A549 (cell line): Measurements from ENCODE around the gene JAZF1. TPM values are rescaled to one million over a fixed set of nuclear protein-coding genes. Genes with fewer than 3 reads are reported as not detected.

Source experiments
- ATAC-seq, 2 experiments: fragments of 200-7000 bp in 1 of 2; fragments of >200 bp in 1 of 2; cut with Nextera tagmentation in 1 of 2; cut with Tn5 transposase in 1 of 2; 3 replicates each; pipeline versions ENCODE4 v1.8.0 to v1.9.1; 2018 to 2020; ENCODE audit warnings: mild to moderate bottlenecking in 1 of 2, moderate library complexity in 1 of 2
- CTCF ChIA-PET: fragments of 300-600 bp; sonication (Branson Sonifier 250); formaldehyde crosslinking; extraction: SDS; loops from one replicate; lab custom pipeline; 2021; ENCODE audit warnings: antibody characterized with exemption, inconsistent platforms; lab: Yijun Ruan, JAX
- POLR2A ChIA-PET: fragments of 350-600 bp; formaldehyde crosslinking; extraction: SDS; loops from one replicate; lab custom pipeline; 2021; ENCODE audit warnings: antibody characterized with exemption, inconsistent platforms; lab: Yijun Ruan, JAX
- DNase-seq, 2 experiments: peaks; one replicate each; pipeline versions ENCODE4 v3.0.0 to v3.0.0-alpha.2; 2011 to 2016; ENCODE audit warnings: low read depth in 1 of 2, low spot score in 1 of 2
- FAIRE-seq: peaks from 2 replicates; lab custom pipeline; 2011; peaks lifted over from hg19 to GRCh38; lab: Jason Lieb, UNC
- H3K27ac ChIP-seq, 2 experiments: fragments of >200 bp; sonication (Bioruptor Twin); formaldehyde crosslinking; 3 replicates each; pipeline ENCODE4 v1.5.1; 2016 to 2017
- H3K4me1 ChIP-seq: fragments of >200 bp; sonication (Bioruptor Twin); formaldehyde crosslinking; 3 replicates; pipeline ENCODE4 v1.6.1; 2016
- H3K4me2 ChIP-seq: fragments of >200 bp; sonication (Bioruptor Twin); formaldehyde crosslinking; 3 replicates; pipeline ENCODE4 v1.6.1; 2016
- H3K4me3 ChIP-seq: fragments of >200 bp; sonication (Bioruptor Twin); formaldehyde crosslinking; 3 replicates; pipeline ENCODE4 v1.5.1; 2016
- H3K9me3 ChIP-seq: fragments of >200 bp; sonication (Bioruptor Twin); formaldehyde crosslinking; 3 replicates; pipeline ENCODE4 v1.6.1; 2016
- CBX2 ChIP-seq: fragments of 200-600 bp; sonication (generic); IDR thresholded peaks from 2 replicates; pipeline ENCODE4 v1.6.1; 2016; ENCODE audit warnings: low read depth, mild to moderate bottlenecking, borderline replicate concordance
- CHD2 ChIP-seq: fragments of 150-350 bp; IDR thresholded peaks from 2 replicates; pipeline ENCODE4 v1.6.1; 2014; ENCODE audit warnings: low read length; ENCODE audit not compliant: partially characterized antibody
- CHD4 ChIP-seq: fragments of 200-600 bp; sonication (generic); IDR thresholded peaks from 2 replicates; pipeline ENCODE4 v1.6.1; 2016; ENCODE audit warnings: antibody characterized with exemption, mild to moderate bottlenecking, borderline replicate concordance
- CTCF ChIP-seq: fragments of >200 bp; sonication (Bioruptor Twin); formaldehyde crosslinking; IDR thresholded peaks from 3 replicates; pipeline ENCODE4 v1.5.1; 2016
- E2F6 ChIP-seq: IDR thresholded peaks from 2 replicates; pipeline ENCODE4 v1.6.1; 2012; ENCODE audit warnings: low read depth, borderline replicate concordance
- EHF ChIP-seq: fragments of 250-450 bp; sonication (Bioruptor Pico); IDR thresholded peaks from 2 replicates; pipeline ENCODE4 v1.5.0; 2020; ENCODE audit warnings: mild to moderate bottlenecking
- ELK1 ChIP-seq: fragments of 150-350 bp; IDR thresholded peaks from 2 replicates; pipeline ENCODE4 v1.6.1; 2014; ENCODE audit warnings: low read depth, mild to moderate bottlenecking, low read length
- FOSB ChIP-seq: fragments of 250-450 bp; sonication (Bioruptor Pico); IDR thresholded peaks from 2 replicates; pipeline ENCODE4 v1.5.0; 2020; ENCODE audit warnings: mild to moderate bottlenecking, moderate library complexity
- GATA3 ChIP-seq: IDR thresholded peaks from 2 replicates; pipeline ENCODE4 v1.6.1; 2012; ENCODE audit warnings: borderline replicate concordance
- HMGXB4 ChIP-seq: fragments of 250-450 bp; sonication (Bioruptor Pico); IDR thresholded peaks from 2 replicates; pipeline ENCODE4 v1.5.0; 2021; ENCODE audit warnings: mild to moderate bottlenecking, moderate library complexity, borderline replicate concordance
- JUN ChIP-seq, 2 experiments: fragments of >200 bp; sonication (Bioruptor Twin); formaldehyde crosslinking; IDR thresholded peaks; 2 replicates in 1 of 2; 3 replicates in 1 of 2; pipeline ENCODE4 v1.6.1; 2016 to 2017
- JUNB ChIP-seq: fragments of >200 bp; sonication (Bioruptor Twin); formaldehyde crosslinking; IDR thresholded peaks from 2 replicates; pipeline ENCODE4 v1.6.1; 2016
- KDM5A ChIP-seq: fragments of 200-600 bp; sonication (generic); IDR thresholded peaks from 2 replicates; pipeline ENCODE4 v1.6.1; 2016; ENCODE audit warnings: antibody characterized with exemption, mild to moderate bottlenecking
- MAFK ChIP-seq: fragments of 450-650 bp; IDR thresholded peaks from 2 replicates; pipeline ENCODE4 v1.6.1; 2014; ENCODE audit not compliant: partially characterized antibody
- MAX ChIP-seq: IDR thresholded peaks from 2 replicates; pipeline ENCODE4 v1.6.1; 2012
- MAZ ChIP-seq: fragments of 150-350 bp; IDR thresholded peaks from 2 replicates; pipeline ENCODE4 v1.6.1; 2014; ENCODE audit warnings: antibody characterized with exemption, low read depth, low read length, borderline replicate concordance
- NPAS2 ChIP-seq: fragments of 250-450 bp; sonication (Bioruptor Pico); IDR thresholded peaks from 2 replicates; pipeline ENCODE4 v1.8.0; 2022; ENCODE audit warnings: mild to moderate bottlenecking, moderate library complexity, borderline replicate concordance
- NR3C1 ChIP-seq: fragments of >200 bp; sonication (Bioruptor Twin); formaldehyde crosslinking; IDR thresholded peaks from 3 replicates; pipeline ENCODE4 v1.6.1; 2017
- RAD21 ChIP-seq, 2 experiments: fragments of >200 bp in 1 of 2; sonication (Bioruptor Twin) in 1 of 2; formaldehyde crosslinking in 1 of 2; IDR thresholded peaks in 1 of 2; conservative IDR thresholded peaks in 1 of 2; 2 replicates in 1 of 2; 3 replicates in 1 of 2; pipeline ENCODE4 v1.6.1; 2012 to 2018; ENCODE audit warnings: inconsistent platforms in 1 of 2
- RCOR1 ChIP-seq: fragments of 150-350 bp; IDR thresholded peaks from 2 replicates; pipeline ENCODE4 v1.6.1; 2014; ENCODE audit warnings: antibody characterized with exemption, low read length, low read depth
- REST ChIP-seq: fragments of 200-600 bp; sonication (generic); IDR thresholded peaks from 2 replicates; pipeline ENCODE4 v1.6.1; 2016; ENCODE audit warnings: antibody characterized with exemption, mild to moderate bottlenecking, moderate library complexity
- SMC3 ChIP-seq: fragments of >200 bp; sonication (Bioruptor Twin); formaldehyde crosslinking; IDR thresholded peaks from 3 replicates; pipeline ENCODE4 v1.6.1; 2018; ENCODE audit warnings: inconsistent platforms
- WGBS: methylation state at CpG from one replicate; pipeline ENCODE4 v1.1.6; 2017; ENCODE audit errors: missing lambda C conversion rate; 5-methylcytosine and 5-hydroxymethylcytosine counted together
- polyA plus RNA-seq, 4 experiments: library from polyadenylated mRNA; depleted of rRNA in 3 of 4; stranded (reverse); fragments of >200 nt; fragmentation: RNase III in 1 of 4; extraction: RNeasy Plus Mini Kit Qiagen cat#74134 plus additional on column Dnase treatment in 1 of 4; gene quantifications; 2 replicates in 3 of 4; 3 replicates in 1 of 4; pipeline ENCODE4 v1.2.3, GENCODE V29; 2011 to 2017

JAZF1 gene
- polyA plus RNA-seq, 2 of the 4 experiments (the other 2 are of a cell fraction) = 1.9 to 2.8 TPM

- no peak for TF ChIP-seq REST
Observed at GRCh38 chr7:27967639-27968038, 213.0 kb downstream of the JAZF1 start (continued).

GRCh38 chr7:27966219-27966780, 214.3 kb downstream of the JAZF1 start:
- ChIA-PET CTCF (interaction anchor here (0.9 to 1.4 kb wide), 2 partner anchors 15 to 16 kb away, joined by 4 read pairs; no protein-coding TSS in a partner anchor), POLR2A (no interaction called here)
- Histone ChIP-seq H3K4me3 (no peak overlapping the region), H3K9me3 (no peaks in the 10 kb centered on the region), H3K4me1 (no peaks in the 10 kb centered on the region), H3K4me2 (no peak overlapping the region), H3K27ac (no peak overlapping the region)
- WGBS = 76% methylated on average over 3 of the region's 3 CpGs
- DNase-seq (no peak), FAIRE-seq (no peak), ATAC-seq (no peak)
- no peak for TF ChIP-seq RCOR1
- TF ChIP-seq KDM5A = no peak
- TF ChIP-seq SMC3 = no peak
- no peak for TF ChIP-seq E2F6
- no peak for TF ChIP-seq CHD2
- no peak for TF ChIP-seq RAD21 (conservative IDR thresholded peaks at IDR 0.05 in 1 of 2, IDR thresholded peaks at IDR 0.05 in 1 of 2)

GRCh38 chr7:27965650-27966049, 214.9 kb downstream of the JAZF1 start:
- no peak for TF ChIP-seq EHF (CRISPR knock-in tag)
- TF ChIP-seq, all 56 proteins: peak for 0
- Histone ChIP-seq H3K4me1 (no peaks in the 10 kb centered on the region), H3K4me2 (no peak overlapping the region), H3K4me3 (no peak overlapping the region), H3K9me3 (no peaks in the 10 kb centered on the region), H3K27ac (no peak overlapping the region)
- ChIA-PET POLR2A (no interaction called here), CTCF (interaction anchor here (1.0 to 1.4 kb wide), 2 partner anchors 16 to 132 kb away, joined by 3 to 4 read pairs; no protein-coding TSS in a partner anchor)
- no peak for DNase-seq
- no peak for ATAC-seq
- FAIRE-seq = no peak
- 84% methylated on average over 2 of the region's 2 CpGs for WGBS

- Histone ChIP-seq H3K4me2 (no peak overlapping the region), H3K9me3 (no peaks in the 10 kb centered on the region), H3K27ac (no peak overlapping the region), H3K4me3 (no peak overlapping the region), H3K4me1 (no peaks in the 10 kb centered on the region)
- FAIRE-seq = no peak
- TF ChIP-seq ELK1 (no peak), HMGXB4 (CRISPR knock-in tag) (no peak), FOSB (no peak), CBX2 (no peak), MAZ (no peak), MAX (no peak), JUNB (no peak), NR3C1 (no peak), CTCF (no peak), GATA3 (no peak), CHD2 (no peak), CHD4 (no peak), JUN (IDR thresholded peaks at IDR 0.05) (no peak), NPAS2 (CRISPR knock-in tag) (no peak), MAFK (no peak)
- 93% methylated on average over 3 of the region's 3 CpGs for WGBS
- POLR2A ChIA-PET = no interaction called here
- CTCF ChIA-PET = interaction anchor here (1.0 to 1.4 kb wide), 2 partner anchors 15 to 133 kb away, joined by 3 to 4 read pairs; no protein-coding TSS in a partner anchor
- ATAC-seq = no peak
- DNase-seq = no peak
Observed at GRCh38 chr7:27964820-27965219, 215.8 kb downstream of the JAZF1 start.
